Fibroblast of lung (primary cell): ENCODE results near the gene GIMAP6.
"Not testable (repeated sequence)": the region's sequence is repeated elsewhere in the genome, so short reads cannot be mapped to it uniquely, and the experiment has no call there.

Source experiments
- EZH2 ChIP-seq: IDR thresholded peaks from 2 replicates; pipeline ENCODE4 v1.5.1; 2012; ENCODE audit warnings: low read length, control low read depth, mild to moderate bottlenecking; ENCODE audit errors: missing control alignments
- TF ChIP-seq, protein P1 (sequence below), 2 donors: IDR thresholded peaks in 1 of 2; conservative IDR thresholded peaks in 1 of 2; 1 replicate in 1 of 2; 2 replicates in 1 of 2; pipeline ENCODE4 v1.5.1; 2011 to 2012; ENCODE audit warnings: low read length in 2 of 2, control low read depth in 1 of 2, inconsistent platforms in 1 of 2, low read depth in 1 of 2, mild to moderate bottlenecking in 1 of 2

DNA sequence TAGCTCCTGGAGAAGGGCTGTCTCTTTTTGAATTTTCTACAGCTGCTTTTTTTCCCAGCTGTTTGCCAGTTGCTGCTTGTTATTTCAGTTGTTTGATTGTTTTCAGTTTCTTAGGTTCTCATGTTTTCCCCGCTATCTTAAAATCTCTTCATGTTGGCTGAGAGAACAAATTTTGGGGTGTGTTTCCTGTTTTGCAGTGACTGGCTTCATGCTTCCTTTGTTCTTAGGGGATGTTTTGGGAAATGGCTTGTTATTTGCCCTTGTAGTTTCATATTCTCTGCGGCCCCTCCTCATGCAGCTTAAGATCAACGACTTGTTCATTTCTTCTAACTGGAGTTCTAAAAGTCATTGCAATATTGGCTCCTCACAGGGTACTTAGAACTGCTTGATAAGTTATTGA is 44.7 kb upstream of the GIMAP6 start:
- TF ChIP-seq, protein P1, sequence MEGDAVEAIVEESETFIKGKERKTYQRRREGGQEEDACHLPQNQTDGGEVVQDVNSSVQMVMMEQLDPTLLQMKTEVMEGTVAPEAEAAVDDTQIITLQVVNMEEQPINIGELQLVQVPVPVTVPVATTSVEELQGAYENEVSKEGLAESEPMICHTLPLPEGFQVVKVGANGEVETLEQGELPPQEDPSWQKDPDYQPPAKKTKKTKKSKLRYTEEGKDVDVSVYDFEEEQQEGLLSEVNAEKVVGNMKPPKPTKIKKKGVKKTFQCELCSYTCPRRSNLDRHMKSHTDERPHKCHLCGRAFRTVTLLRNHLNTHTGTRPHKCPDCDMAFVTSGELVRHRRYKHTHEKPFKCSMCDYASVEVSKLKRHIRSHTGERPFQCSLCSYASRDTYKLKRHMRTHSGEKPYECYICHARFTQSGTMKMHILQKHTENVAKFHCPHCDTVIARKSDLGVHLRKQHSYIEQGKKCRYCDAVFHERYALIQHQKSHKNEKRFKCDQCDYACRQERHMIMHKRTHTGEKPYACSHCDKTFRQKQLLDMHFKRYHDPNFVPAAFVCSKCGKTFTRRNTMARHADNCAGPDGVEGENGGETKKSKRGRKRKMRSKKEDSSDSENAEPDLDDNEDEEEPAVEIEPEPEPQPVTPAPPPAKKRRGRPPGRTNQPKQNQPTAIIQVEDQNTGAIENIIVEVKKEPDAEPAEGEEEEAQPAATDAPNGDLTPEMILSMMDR (conservative IDR thresholded peaks at IDR 0.05 in 1 of 2, IDR thresholded peaks at IDR 0.05 in 1 of 2; ENCODE audit: low read depth in 1 of 2, low read length in 2 of 2) = not testable (repeated sequence)
- not testable (repeated sequence) for TF ChIP-seq EZH2
